Measurements from ENCODE around the gene CDC42BPB. TPM values are rescaled to one million over a fixed set of nuclear protein-coding genes. Genes with fewer than 3 reads are reported as not detected.

The CDC42BPB gene
- total RNA-seq, 1 donor from 2014 or later, result 102 TPM

GRCh38 chr14:102944448-102945330 is 112.7 kb downstream of the CDC42BPB start:
- Histone ChIP-seq H3K4me1 (peaks cover 4% of the 10 kb centered on the region), H3K36me3 (peaks cover 90% of the 10 kb centered on the region), H3K9me3 (no peaks in the 10 kb centered on the region), H3K27me3 (no peaks in the 10 kb centered on the region), H3K27ac (no peak overlapping the region), H3K4me3 (no peak overlapping the region)
- intact Hi-C loops (cut with DNase I), result no loop called here
- DNase-seq (no peak), ATAC-seq (no peak)
- TF ChIP-seq CTCF (IDR thresholded peaks at IDR 0.05), result no peak

GRCh38 chr14:102943979-102944378 is 113.4 kb downstream of the CDC42BPB start:
- Histone ChIP-seq H3K4me3 (no peak overlapping the region), H3K27ac (no peak overlapping the region), H3K4me1 (peaks cover 4% of the 10 kb centered on the region), H3K9me3 (no peaks in the 10 kb centered on the region), H3K36me3 (peaks cover 90% of the 10 kb centered on the region), H3K27me3 (no peaks in the 10 kb centered on the region)
- DNase-seq (no peak), ATAC-seq (no peak)
- intact Hi-C loops (cut with DNase I), result no loop called here
- no peak for TF ChIP-seq CTCF (IDR thresholded peaks at IDR 0.05)

GRCh38 chr14:102943454-102943853 is 113.9 kb downstream of the CDC42BPB start:
- peaks cover 91% of the 10 kb centered on the region for H3K36me3 ChIP-seq
- peaks cover 4% of the 10 kb centered on the region for H3K4me1 ChIP-seq
- H3K4me3 ChIP-seq, result no peak overlapping the region
- ATAC-seq (no peak), DNase-seq (no peak)
- H3K27ac ChIP-seq, result no peak overlapping the region
- H3K9me3 ChIP-seq, result no peaks in the 10 kb centered on the region
- TF ChIP-seq CTCF (IDR thresholded peaks at IDR 0.05), result no peak
- intact Hi-C loops (cut with DNase I), result no loop called here
- no peaks in the 10 kb centered on the region for H3K27me3 ChIP-seq

- ATAC-seq, result no peak
Measured at GRCh38 chr14:102942069-102942468, 115.3 kb downstream of the CDC42BPB start.

GRCh38 chr14:102941419-102942011 is 115.8 kb downstream of the CDC42BPB start:
- Histone ChIP-seq H3K27ac (no peak overlapping the region), H3K4me1 (peaks cover 4% of the 10 kb centered on the region), H3K27me3 (no peaks in the 10 kb centered on the region), H3K9me3 (no peaks in the 10 kb centered on the region), H3K4me3 (no peak overlapping the region), H3K36me3 (peaks cover 87% of the 10 kb centered on the region)
- intact Hi-C loops (cut with DNase I), result no loop called here
- TF ChIP-seq CTCF (IDR thresholded peaks at IDR 0.05), result no peak
- ATAC-seq (no peak), DNase-seq (no peak)

More at GRCh38 chr14:102942069-102942468, 115.3 kb downstream of the CDC42BPB start:
- DNase-seq, result no peak
- H3K36me3 ChIP-seq, result peaks cover 93% of the 10 kb centered on the region
- no peak overlapping the region for H3K4me3 ChIP-seq
- no peak overlapping the region for H3K27ac ChIP-seq
- intact Hi-C loops (cut with DNase I), result no loop called here
- no peaks in the 10 kb centered on the region for H3K9me3 ChIP-seq
- no peaks in the 10 kb centered on the region for H3K27me3 ChIP-seq
- no peak for TF ChIP-seq CTCF (IDR thresholded peaks at IDR 0.05)
- H3K4me1 ChIP-seq, result peaks cover 4% of the 10 kb centered on the region

Data from upper lobe of right lung (tissue), 1 donor.